Endodermal cell (in vitro differentiated cells): ENCODE results near the gene CD247. TPM values are rescaled to one million over a fixed set of nuclear protein-coding genes. Genes with fewer than 3 reads are reported as not detected.

Experiments used
- DNase-seq: peaks from one replicate; pipeline ENCODE4 v3.0.0-alpha.2; 2017
- H3K27ac ChIP-seq: 2 replicates; pipeline ENCODE4 v1.5.1; 2013; ENCODE audit warnings: mild to moderate bottlenecking, low read depth, low read length, moderate library complexity
- H3K27me3 ChIP-seq: 2 replicates; pipeline ENCODE4 v1.6.1; 2013; ENCODE audit warnings: mild to moderate bottlenecking, low read length, moderate library complexity; ENCODE audit not compliant: insufficient read depth, control insufficient read depth, poor library complexity, severe bottlenecking
- H3K36me3 ChIP-seq: 2 replicates; pipeline ENCODE4 v1.7.0; 2013; ENCODE audit warnings: mild to moderate bottlenecking, low read length, moderate library complexity; ENCODE audit not compliant: control insufficient read depth, insufficient read depth
- H3K4me1 ChIP-seq: one replicate; pipeline ENCODE4 v1.7.0; 2013; ENCODE audit warnings: low read length; ENCODE audit not compliant: control insufficient read depth, insufficient read depth
- H3K4me3 ChIP-seq: 2 replicates; pipeline ENCODE4 v1.5.1; 2013; ENCODE audit warnings: mild to moderate bottlenecking, low read length, moderate library complexity
- H3K9ac ChIP-seq: 2 replicates; pipeline ENCODE4 v1.6.1; 2013; ENCODE audit warnings: mild to moderate bottlenecking, low read length, moderate library complexity; ENCODE audit not compliant: poor library complexity, severe bottlenecking; ENCODE audit errors: extremely low read depth
- H3K9me3 ChIP-seq: 2 replicates; pipeline ENCODE4 v1.6.1; 2013; ENCODE audit warnings: mild to moderate bottlenecking, low read length, moderate library complexity; ENCODE audit not compliant: control insufficient read depth
- H3K27ac Mint-ChIP-seq: 2 replicates; pipeline ENCODE4 v1.8.0; 2020; ENCODE audit warnings: mixed read lengths
- H3K27me3 Mint-ChIP-seq: 2 replicates; pipeline ENCODE4 v1.8.0; 2021; ENCODE audit warnings: mild to moderate bottlenecking, mixed read lengths; ENCODE audit not compliant: insufficient read depth
- H3K36me3 Mint-ChIP-seq: 2 replicates; pipeline ENCODE4 v1.8.0; 2020; ENCODE audit warnings: low read depth, mixed read lengths
- H3K4me1 Mint-ChIP-seq: 2 replicates; pipeline ENCODE4 v1.8.0; 2020; ENCODE audit warnings: mixed read lengths
- H3K4me3 Mint-ChIP-seq: 2 replicates; pipeline ENCODE4 v1.8.0; 2020; ENCODE audit warnings: mild to moderate bottlenecking, moderate library complexity, mixed read lengths
- H3K9me3 Mint-ChIP-seq: 2 replicates; pipeline ENCODE4 v1.8.0; 2020; ENCODE audit warnings: mild to moderate bottlenecking, mixed read lengths
- CTCF ChIP-seq: fragments of 200-600 bp; sonication (generic); conservative IDR thresholded peaks from 2 replicates; pipeline ENCODE4 v1.5.0; 2021; ENCODE audit warnings: antibody characterized with exemption, mild to moderate bottlenecking
- WGBS, 2 experiments: methylation state at CpG; one replicate each; pipeline versions ENCODE4 v1.1.5 to v1.1.7; 2013; ENCODE audit warnings: missing lambda C conversion rate in 2 of 2, mixed read lengths in 1 of 2; ENCODE audit not compliant: insufficient coverage in 1 of 2, insufficient read length in 1 of 2; 5-methylcytosine and 5-hydroxymethylcytosine counted together
- total RNA-seq, 2 donors: library from RNA; stranded (reverse); fragmentation: NEBNext Ultra II Directional in 1 of 2; extraction: Animal tissue kit (Norgen Biotek cat#: 25700) in 1 of 2; gene quantifications; 2 replicates in 1 of 2; 3 replicates in 1 of 2; pipeline ENCODE4 v1.2.1, GENCODE V29; 2021

The CD247 gene
- total RNA-seq, 2 donors from 2014 or later = 0.46 to 0.55 TPM

- Mint-ChIP-seq H3K27me3 (peaks cover 18% of the 10 kb centered on the region), H3K36me3 (no peaks in the 10 kb centered on the region), H3K4me1 (peaks cover 11% of the 10 kb centered on the region), H3K4me3 (no peak overlapping the region), H3K27ac (no peak overlapping the region), H3K9me3 (no peaks in the 10 kb centered on the region)
- peak; percentile 33 for DNase-seq
- TF ChIP-seq CTCF = no peak
- H3K9me3 ChIP-seq = no peaks in the 10 kb centered on the region
- no peaks in the 10 kb centered on the region for H3K36me3 ChIP-seq
- no peaks in the 10 kb centered on the region for H3K27me3 ChIP-seq
- no peak overlapping the region for H3K4me3 ChIP-seq
- H3K9ac ChIP-seq = no peak overlapping the region
- WGBS, 2 experiments = 94 to 95% methylated on average over 7 of the region's 7 CpGs
- H3K4me1 ChIP-seq = no peaks in the 10 kb centered on the region
- no peak overlapping the region for H3K27ac ChIP-seq
These were observed 85.5 kb downstream of the CD247 start for GRCh38 chr1:167432780-167433179.

DNA sequence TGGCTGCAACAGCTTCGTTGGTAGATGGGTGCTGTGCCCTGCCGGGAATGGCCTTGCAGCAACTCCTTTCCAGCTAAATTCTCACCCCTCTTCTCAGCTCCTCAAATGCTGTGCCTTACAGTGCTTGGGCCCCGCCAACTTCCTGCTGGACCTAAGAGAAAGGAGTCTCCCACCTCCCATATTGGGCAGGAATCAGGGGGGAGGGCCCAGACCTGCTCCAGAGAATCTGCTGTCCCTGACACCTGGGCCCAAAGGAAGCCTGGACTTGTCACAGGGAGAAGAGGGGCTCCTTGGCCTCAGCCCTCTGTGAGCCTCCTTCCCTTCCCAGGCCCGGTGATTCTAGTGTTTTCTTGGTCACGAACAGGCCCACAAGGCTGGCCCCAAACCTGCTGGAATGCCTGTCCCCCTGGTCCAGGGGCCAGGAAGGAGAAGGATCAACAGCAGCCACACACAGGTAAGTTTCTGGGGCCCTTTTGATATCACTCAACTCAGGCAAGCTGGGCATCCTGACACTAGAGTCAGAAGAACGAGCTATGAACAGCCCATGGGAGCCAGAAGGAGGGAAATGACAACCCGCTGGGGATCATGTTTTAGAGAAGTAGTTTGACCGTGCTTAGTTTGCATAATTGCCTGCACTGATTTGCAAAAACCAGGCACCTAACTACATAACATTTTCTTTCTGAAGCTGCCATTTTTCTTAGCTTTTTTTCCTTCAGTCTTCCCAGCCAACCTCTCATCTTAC is 86.2 kb downstream of the CD247 start:
- Histone ChIP-seq H3K4me3 (no peak overlapping the region), H3K36me3 (no peaks in the 10 kb centered on the region), H3K27me3 (no peaks in the 10 kb centered on the region), H3K9ac (no peak overlapping the region), H3K27ac (no peak overlapping the region), H3K4me1 (no peaks in the 10 kb centered on the region), H3K9me3 (no peaks in the 10 kb centered on the region)
- no peak overlapping the region for H3K4me3 Mint-ChIP-seq
- peaks cover 14% of the 10 kb centered on the region for H3K27me3 Mint-ChIP-seq
- WGBS, 2 experiments = 88% methylated on average over 5 to 8 of the region's 8 CpGs
- no peaks in the 10 kb centered on the region for H3K9me3 Mint-ChIP-seq
- no peak for TF ChIP-seq CTCF
- DNase-seq = peak; percentile 39
- H3K36me3 Mint-ChIP-seq = no peaks in the 10 kb centered on the region
- H3K4me1 Mint-ChIP-seq = peaks cover 12% of the 10 kb centered on the region
- H3K27ac Mint-ChIP-seq = no peak overlapping the region

DNA sequence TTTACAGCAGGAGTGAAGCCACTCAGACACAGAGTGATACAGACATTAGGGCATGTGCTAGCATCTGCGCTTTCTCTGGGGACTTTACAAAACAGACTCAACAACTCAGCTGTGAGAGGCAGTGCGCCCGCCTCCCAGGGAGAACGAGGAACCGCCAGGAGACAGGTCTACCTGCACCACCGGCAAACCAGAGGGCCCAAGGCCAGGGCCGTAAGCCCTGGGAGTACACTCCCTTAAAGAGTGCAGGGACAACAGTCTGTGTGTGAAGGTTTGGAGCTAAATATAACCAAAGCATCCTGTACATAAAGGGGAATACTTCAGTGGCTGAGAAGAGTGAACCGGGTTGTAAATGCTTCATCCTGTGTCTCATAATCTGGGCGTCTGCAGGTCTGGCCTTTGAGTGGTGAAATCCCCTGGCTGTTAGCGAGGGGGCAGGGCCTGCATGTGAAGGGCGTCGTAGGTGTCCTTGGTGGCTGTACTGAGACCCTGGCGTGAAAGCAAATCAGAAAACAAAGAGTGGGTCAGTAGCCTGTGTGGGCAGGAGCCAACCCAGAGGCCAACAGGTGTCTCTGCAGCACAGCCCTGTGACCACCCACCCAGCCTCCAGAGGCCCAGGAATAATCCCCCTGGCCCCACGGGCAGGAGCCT is 86.9 kb downstream of the CD247 start:
- H3K27me3 ChIP-seq = no peaks in the 10 kb centered on the region
- H3K4me1 ChIP-seq = no peaks in the 10 kb centered on the region
- Mint-ChIP-seq H3K4me3 (no peak overlapping the region), H3K9me3 (no peaks in the 10 kb centered on the region), H3K4me1 (peaks cover 18% of the 10 kb centered on the region), H3K27ac (peak overlapping the region; percentile 74), H3K36me3 (no peaks in the 10 kb centered on the region), H3K27me3 (peaks cover 11% of the 10 kb centered on the region)
- no peak overlapping the region for H3K27ac ChIP-seq
- TF ChIP-seq CTCF = peak; percentile 22
- H3K36me3 ChIP-seq = no peaks in the 10 kb centered on the region
- no peak overlapping the region for H3K4me3 ChIP-seq
- WGBS, 2 experiments = 87 to 89% methylated on average over 4 to 14 of the region's 14 CpGs
- H3K9me3 ChIP-seq = no peaks in the 10 kb centered on the region
- no peak for DNase-seq
- no peak overlapping the region for H3K9ac ChIP-seq
